ENCODE results near the gene PCDH9. TPM values are rescaled to one million over a fixed set of nuclear protein-coding genes. Genes with fewer than 3 reads are reported as not detected.

PCDH9 gene
- total and polyA plus RNA-seq, 2 donors: 0.72 to 28.2 TPM

- DNase-seq (ENCODE audit: extremely low spot score): no peak
- no peaks in the 10 kb centered on the region for H3K36me3 ChIP-seq (ENCODE audit: insufficient read depth)
- H3K27ac ChIP-seq (ENCODE audit: low read depth): no peak overlapping the region
- WGBS: 38% methylated on average over 4 of the region's 4 CpGs
- H3K4me1 ChIP-seq (ENCODE audit: insufficient read depth): no peaks in the 10 kb centered on the region
- H3K4me3 ChIP-seq (ENCODE audit: low read depth, low read length): no peak overlapping the region
Observed at GRCh38 chr13:67023130-67023876, 206.8 kb downstream of the PCDH9 start.

GRCh38 chr13:67018775-67019174 lies 211.4 kb downstream of the PCDH9 start:
- no peak overlapping the region for H3K27ac ChIP-seq (ENCODE audit: low read depth)
- no peaks in the 10 kb centered on the region for H3K36me3 ChIP-seq (ENCODE audit: insufficient read depth)
- 94% methylated on average over 3 of the region's 3 CpGs for WGBS
- DNase-seq (ENCODE audit: extremely low spot score): no peak
- H3K4me1 ChIP-seq (ENCODE audit: insufficient read depth): no peaks in the 10 kb centered on the region
- H3K4me3 ChIP-seq (ENCODE audit: low read depth, low read length): no peak overlapping the region

GRCh38 chr13:67017276-67017675 lies 212.9 kb downstream of the PCDH9 start:
- no peaks in the 10 kb centered on the region for H3K4me1 ChIP-seq (ENCODE audit: insufficient read depth)
- WGBS: 89% methylated on average over 2 of the region's 2 CpGs
- DNase-seq (ENCODE audit: extremely low spot score): no peak
- no peak overlapping the region for H3K27ac ChIP-seq (ENCODE audit: low read depth)
- H3K36me3 ChIP-seq (ENCODE audit: insufficient read depth): peaks cover 2% of the 10 kb centered on the region
- no peak overlapping the region for H3K4me3 ChIP-seq (ENCODE audit: low read depth, low read length)

- H3K4me3 ChIP-seq (ENCODE audit: low read depth, low read length): no peak overlapping the region
- 94% methylated on average over 2 of the region's 2 CpGs for whole genome bisulfite sequencing
- DNase-seq (ENCODE audit: extremely low spot score): no peak
- no peaks in the 10 kb centered on the region for H3K4me1 ChIP-seq (ENCODE audit: insufficient read depth)
- H3K27ac ChIP-seq (ENCODE audit: low read depth): no peak overlapping the region
- peaks cover 2% of the 10 kb centered on the region for H3K36me3 ChIP-seq (ENCODE audit: insufficient read depth)
Observed at GRCh38 chr13:67015976-67016600, 214.0 kb downstream of the PCDH9 start.

- Histone ChIP-seq H3K4me1 (ENCODE audit: insufficient read depth) (no peaks in the 10 kb centered on the region), H3K4me3 (ENCODE audit: low read depth, low read length) (no peak overlapping the region), H3K27ac (ENCODE audit: low read depth) (no peak overlapping the region), H3K36me3 (ENCODE audit: insufficient read depth) (peaks cover 2% of the 10 kb centered on the region)
- DNase-seq (ENCODE audit: extremely low spot score): no peak
- WGBS: 95% methylated on average over 1 of the region's 1 CpG
Observed at GRCh38 chr13:67014399-67014798, 215.7 kb downstream of the PCDH9 start.

- Histone ChIP-seq H3K27ac (ENCODE audit: low read depth) (no peak overlapping the region), H3K36me3 (ENCODE audit: insufficient read depth) (peaks cover 2% of the 10 kb centered on the region), H3K4me3 (ENCODE audit: low read depth, low read length) (no peak overlapping the region), H3K4me1 (ENCODE audit: insufficient read depth) (no peaks in the 10 kb centered on the region)
- no peak for DNase-seq (ENCODE audit: extremely low spot score)
- WGBS: 85% methylated on average over 2 of the region's 2 CpGs
Observed at GRCh38 chr13:67013709-67014108, 216.4 kb downstream of the PCDH9 start.

- no peak for DNase-seq (ENCODE audit: extremely low spot score)
- no peak overlapping the region for H3K4me3 ChIP-seq (ENCODE audit: low read depth, low read length)
- H3K27ac ChIP-seq (ENCODE audit: low read depth): no peak overlapping the region
- H3K4me1 ChIP-seq (ENCODE audit: insufficient read depth): no peaks in the 10 kb centered on the region
- H3K36me3 ChIP-seq (ENCODE audit: insufficient read depth): peaks cover 2% of the 10 kb centered on the region
- WGBS: 64% methylated on average over 1 of the region's 1 CpG
Observed at GRCh38 chr13:67008075-67008668, 222.0 kb downstream of the PCDH9 start.

GRCh38 chr13:67004511-67004910 lies 225.6 kb downstream of the PCDH9 start:
- 94% methylated on average over 1 of the region's 1 CpG for WGBS
- no peak overlapping the region for H3K4me3 ChIP-seq (ENCODE audit: low read depth, low read length)
- no peaks in the 10 kb centered on the region for H3K36me3 ChIP-seq (ENCODE audit: insufficient read depth)
- H3K27ac ChIP-seq (ENCODE audit: low read depth): no peak overlapping the region
- no peak for DNase-seq (ENCODE audit: extremely low spot score)
- H3K4me1 ChIP-seq (ENCODE audit: insufficient read depth): no peaks in the 10 kb centered on the region

GRCh38 chr13:67003743-67004142 lies 226.4 kb downstream of the PCDH9 start:
- no peak overlapping the region for H3K27ac ChIP-seq (ENCODE audit: low read depth)
- no peak for DNase-seq (ENCODE audit: extremely low spot score)
- WGBS: 77% methylated on average over 7 of the region's 7 CpGs
- H3K36me3 ChIP-seq (ENCODE audit: insufficient read depth): no peaks in the 10 kb centered on the region
- H3K4me3 ChIP-seq (ENCODE audit: low read depth, low read length): no peak overlapping the region
- H3K4me1 ChIP-seq (ENCODE audit: insufficient read depth): no peaks in the 10 kb centered on the region

GRCh38 chr13:67001363-67001762 lies 228.8 kb downstream of the PCDH9 start:
- WGBS: 95% methylated on average over 5 of the region's 5 CpGs
- no peak overlapping the region for H3K27ac ChIP-seq (ENCODE audit: low read depth)
- no peaks in the 10 kb centered on the region for H3K4me1 ChIP-seq (ENCODE audit: insufficient read depth)
- no peaks in the 10 kb centered on the region for H3K36me3 ChIP-seq (ENCODE audit: insufficient read depth)
- H3K4me3 ChIP-seq (ENCODE audit: low read depth, low read length): no peak overlapping the region
- no peak for DNase-seq (ENCODE audit: extremely low spot score)

- 90% methylated on average over 1 of the region's 1 CpG for WGBS
- no peak for DNase-seq (ENCODE audit: extremely low spot score)
- Histone ChIP-seq H3K36me3 (ENCODE audit: insufficient read depth) (no peaks in the 10 kb centered on the region), H3K4me1 (ENCODE audit: insufficient read depth) (no peaks in the 10 kb centered on the region), H3K27ac (ENCODE audit: low read depth) (no peak overlapping the region), H3K4me3 (ENCODE audit: low read depth, low read length) (no peak overlapping the region)
Observed at GRCh38 chr13:66996503-66996902, 233.6 kb downstream of the PCDH9 start.

- no peaks in the 10 kb centered on the region for H3K36me3 ChIP-seq (ENCODE audit: insufficient read depth)
- DNase-seq (ENCODE audit: extremely low spot score): no peak
- H3K4me3 ChIP-seq (ENCODE audit: low read depth, low read length): no peak overlapping the region
- no peak overlapping the region for H3K27ac ChIP-seq (ENCODE audit: low read depth)
- no peaks in the 10 kb centered on the region for H3K4me1 ChIP-seq (ENCODE audit: insufficient read depth)
- 92% methylated on average over 5 of the region's 5 CpGs for WGBS
Observed at GRCh38 chr13:66995203-66995611, 234.9 kb downstream of the PCDH9 start.

GRCh38 chr13:66994517-66995202 lies 235.5 kb downstream of the PCDH9 start:
- DNase-seq (ENCODE audit: extremely low spot score): no peak
- no peaks in the 10 kb centered on the region for H3K36me3 ChIP-seq (ENCODE audit: insufficient read depth)
- H3K27ac ChIP-seq (ENCODE audit: low read depth): no peak overlapping the region
- 72% methylated on average over 9 of the region's 9 CpGs for WGBS
- H3K4me3 ChIP-seq (ENCODE audit: low read depth, low read length): no peak overlapping the region
- no peaks in the 10 kb centered on the region for H3K4me1 ChIP-seq (ENCODE audit: insufficient read depth)

GRCh38 chr13:66994097-66994496 lies 236.0 kb downstream of the PCDH9 start:
- Histone ChIP-seq H3K27ac (ENCODE audit: low read depth) (no peak overlapping the region), H3K36me3 (ENCODE audit: insufficient read depth) (no peaks in the 10 kb centered on the region), H3K4me1 (ENCODE audit: insufficient read depth) (no peaks in the 10 kb centered on the region), H3K4me3 (ENCODE audit: low read depth, low read length) (no peak overlapping the region)
- 23% methylated on average over 13 of the region's 13 CpGs for WGBS
- DNase-seq (ENCODE audit: extremely low spot score): peak; percentile 35

Data from urinary bladder (tissue), 4 donors.